GM04503 (cell line): Measurements from ENCODE around the gene ABCE1.

Experiments used
- DNase-seq: peaks from one replicate; pipeline ENCODE4 v3.0.0-alpha.2; 2012; ENCODE audit warnings: low read depth

ABCE1 gene

DNA sequence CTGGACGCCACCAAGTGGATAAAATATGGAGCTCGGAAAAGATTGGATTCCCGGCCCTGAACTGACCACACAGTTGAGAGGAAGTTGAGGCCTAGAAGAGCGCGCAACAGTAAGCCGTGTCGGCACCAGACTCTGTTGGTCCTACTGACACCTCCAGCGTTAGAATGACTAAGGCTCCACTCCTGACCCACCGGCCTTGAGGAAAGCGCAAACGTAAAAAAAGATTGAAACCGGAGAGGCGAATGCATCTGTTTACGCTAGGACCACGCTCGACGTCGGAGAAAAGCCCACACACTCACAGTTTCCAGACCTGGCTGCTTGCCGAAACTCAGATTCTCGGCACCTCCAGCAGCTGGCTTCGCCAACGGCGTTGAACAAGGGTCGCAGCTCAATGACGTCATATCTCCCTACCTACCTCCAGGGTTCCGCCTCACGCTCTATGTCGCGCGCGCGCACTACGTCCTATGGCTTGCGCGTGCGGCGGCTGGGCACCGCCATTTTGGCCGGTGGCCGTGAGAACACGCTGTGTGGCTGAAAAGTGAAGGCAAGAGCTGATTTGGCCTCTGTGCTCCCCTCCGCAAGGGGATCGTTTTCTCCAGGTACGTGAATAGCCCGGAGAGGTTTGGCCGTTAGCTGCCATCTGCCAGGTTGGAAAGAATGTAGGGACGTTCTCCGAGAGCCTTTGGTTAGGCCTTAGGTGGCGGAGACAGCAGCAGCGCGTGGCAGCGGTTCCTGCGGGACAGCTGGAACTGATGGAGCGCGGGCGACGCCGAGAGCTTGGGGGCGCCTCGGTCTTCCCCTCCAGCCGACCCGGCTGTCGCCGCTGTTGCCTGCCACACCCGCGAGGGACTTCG lies at the start of gene ABCE1, which contains the start of gene ANAPC10:
ABCE1 (plus strand) TSS at position 491 of the 854 bp plus-strand sequence. CDS start 6,102 bp downstream, outside the sequence.
ANAPC10 (minus strand) TSS at position 376 of the 854 bp plus-strand sequence. CDS start 2,097 bp downstream, outside the sequence.
- peak; percentile 81 for DNase-seq

DNA sequence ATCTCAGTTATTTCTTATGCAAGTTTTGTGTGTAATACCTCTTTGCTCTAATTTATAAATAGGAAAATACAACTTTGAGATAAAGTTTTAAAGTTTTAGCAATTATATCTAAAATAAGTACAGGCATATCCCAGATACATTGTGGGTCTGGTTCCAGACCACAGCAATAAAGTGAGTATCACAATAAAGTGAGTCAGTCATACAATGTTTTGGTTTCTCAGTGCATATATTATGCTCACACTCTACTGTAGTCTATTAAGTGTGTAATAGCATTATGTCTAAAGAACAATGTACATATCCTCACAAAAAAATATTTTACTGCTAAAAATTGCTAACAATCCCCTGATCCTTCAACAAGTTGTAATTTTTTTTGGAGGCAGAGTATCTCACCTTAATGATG lies 49.3 kb upstream of the ABCE1 start:
- no peak for DNase-seq

DNA sequence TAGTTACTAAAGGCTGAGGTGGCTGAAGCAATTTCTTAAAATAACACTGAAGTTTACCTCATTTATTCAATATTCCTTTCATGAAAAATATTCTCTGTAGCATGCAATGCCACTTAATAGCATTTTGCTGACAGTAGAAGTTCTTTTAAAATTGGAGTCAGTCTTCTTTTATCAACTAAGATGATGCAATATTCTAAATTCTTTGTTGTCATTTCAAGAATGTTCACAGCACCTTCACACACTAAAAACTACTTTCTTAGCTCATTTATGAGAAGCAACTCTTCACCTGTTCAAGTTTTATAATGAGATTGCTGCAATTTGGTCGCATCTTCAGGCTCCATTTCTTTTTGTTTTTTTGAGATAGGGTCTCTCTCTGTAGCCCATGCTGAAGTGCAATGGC lies 48.9 kb upstream of the ABCE1 start:
- DNase-seq = no peak

DNA sequence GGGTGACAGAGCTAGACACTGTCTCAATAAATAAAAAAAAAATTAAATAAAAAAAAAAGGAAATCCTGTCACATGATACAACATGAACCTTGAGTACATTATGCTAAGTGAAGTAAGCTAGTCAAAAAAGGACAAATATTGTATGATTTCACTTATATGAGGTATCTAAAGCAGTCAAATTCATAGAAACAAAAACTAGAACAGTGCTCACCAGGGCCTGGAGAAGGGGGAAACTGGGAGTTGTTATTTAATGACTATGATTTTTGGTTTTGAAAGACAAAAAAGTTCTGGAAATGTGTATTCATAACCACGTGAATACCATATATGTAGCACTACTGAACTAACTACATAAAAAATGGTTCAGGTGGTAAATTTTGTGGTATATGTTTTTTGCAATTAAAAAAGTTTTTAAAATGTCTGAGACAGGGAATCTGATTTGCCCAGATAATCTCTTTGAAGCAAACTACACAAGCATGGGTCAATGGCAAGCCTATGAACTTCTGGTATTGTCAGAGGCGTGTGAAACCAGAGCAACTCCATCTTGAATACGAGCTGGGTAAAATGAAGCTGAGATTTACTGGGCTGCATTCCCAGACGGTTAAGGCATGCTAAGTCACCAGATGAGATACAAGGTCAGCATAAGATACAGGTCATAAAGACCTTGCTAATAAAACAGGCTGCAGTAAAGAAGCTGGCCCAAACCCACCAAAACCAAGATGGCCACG lies 42.4 kb upstream of the ABCE1 start:
- DNase-seq = no peak

DNA sequence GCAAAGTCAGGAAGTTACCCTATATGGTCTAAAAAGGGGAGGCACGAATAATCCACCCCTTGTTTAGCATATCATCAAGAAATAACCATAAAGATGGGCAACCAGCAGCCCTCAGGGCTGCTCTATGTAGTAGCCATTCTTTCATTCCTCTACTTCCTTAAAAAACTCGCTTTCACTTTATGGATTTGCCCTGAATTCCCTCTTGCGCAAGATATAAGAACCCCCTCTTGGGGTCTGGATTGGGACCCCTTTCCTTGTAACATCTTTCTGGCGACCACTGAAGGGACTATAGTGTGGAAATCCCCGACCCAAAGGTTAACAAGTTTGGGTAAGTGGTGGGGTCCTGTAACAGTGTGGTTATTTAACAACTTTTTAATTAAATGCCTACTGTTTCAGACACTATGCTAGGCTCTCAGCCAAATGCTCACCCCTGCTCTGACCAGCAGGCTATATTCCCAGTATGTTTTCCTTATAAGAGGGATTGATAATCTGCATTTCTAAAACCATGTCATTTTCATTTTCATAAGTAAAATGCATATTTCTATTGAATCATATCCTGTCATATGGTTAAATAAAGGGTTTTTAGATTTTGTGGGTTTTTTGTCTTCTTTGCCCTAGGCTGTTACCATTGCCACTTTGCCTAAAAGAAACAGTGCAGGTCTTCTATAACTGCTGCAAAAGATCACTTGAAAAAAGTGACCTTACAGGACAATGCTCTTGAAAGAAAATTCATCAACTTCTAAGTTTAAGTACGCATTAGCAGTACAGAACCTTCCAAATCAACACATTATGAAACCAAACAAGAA lies 41.6 kb upstream of the ABCE1 start:
- no peak for DNase-seq

DNA sequence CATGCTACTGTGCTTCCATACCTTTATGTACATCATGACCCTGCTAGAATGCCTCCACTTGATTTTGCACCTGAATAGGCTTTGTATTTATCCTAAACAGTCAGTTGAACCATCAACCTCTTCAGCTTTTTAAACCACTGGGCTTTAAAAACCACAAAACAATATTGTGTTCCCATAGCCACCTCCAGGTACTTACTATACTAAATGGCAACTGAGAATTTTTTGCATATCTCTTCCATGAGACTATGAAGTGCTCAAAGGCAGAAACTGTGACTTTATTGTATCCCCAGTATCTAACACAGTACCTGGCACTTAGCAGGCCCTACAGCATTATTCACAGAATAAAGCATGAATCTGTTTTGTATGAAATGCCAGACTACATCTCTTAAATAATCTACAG lies 39.9 kb upstream of the ABCE1 start:
- no peak for DNase-seq

DNA sequence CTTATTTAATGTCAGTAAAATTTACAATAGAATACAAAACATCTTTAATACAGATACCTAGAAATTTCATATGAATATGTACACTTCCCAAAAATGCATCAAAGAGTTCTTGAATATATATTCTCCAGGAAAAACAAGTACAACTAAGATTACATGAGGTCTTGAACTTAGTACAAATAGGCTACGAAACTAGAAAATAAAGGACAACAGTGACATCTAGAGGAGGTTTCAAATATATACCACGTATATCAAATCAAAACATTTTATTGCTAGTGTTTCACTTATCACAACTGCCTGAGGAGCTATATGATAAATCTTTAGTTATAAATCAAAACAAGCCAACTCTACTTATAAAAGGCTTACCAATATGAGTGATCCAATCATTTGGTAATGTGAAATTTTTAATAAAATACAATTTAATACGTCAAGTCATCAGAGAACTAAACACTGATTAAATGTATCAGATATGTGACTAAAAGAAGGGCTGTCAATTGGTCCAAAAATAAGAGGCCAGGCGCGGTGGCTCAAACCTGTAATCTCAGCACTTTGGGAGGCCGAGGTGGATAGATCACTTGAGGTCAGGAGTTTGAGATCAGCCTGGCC lies 36.7 kb upstream of the ABCE1 start:
- DNase-seq = no peak

DNA sequence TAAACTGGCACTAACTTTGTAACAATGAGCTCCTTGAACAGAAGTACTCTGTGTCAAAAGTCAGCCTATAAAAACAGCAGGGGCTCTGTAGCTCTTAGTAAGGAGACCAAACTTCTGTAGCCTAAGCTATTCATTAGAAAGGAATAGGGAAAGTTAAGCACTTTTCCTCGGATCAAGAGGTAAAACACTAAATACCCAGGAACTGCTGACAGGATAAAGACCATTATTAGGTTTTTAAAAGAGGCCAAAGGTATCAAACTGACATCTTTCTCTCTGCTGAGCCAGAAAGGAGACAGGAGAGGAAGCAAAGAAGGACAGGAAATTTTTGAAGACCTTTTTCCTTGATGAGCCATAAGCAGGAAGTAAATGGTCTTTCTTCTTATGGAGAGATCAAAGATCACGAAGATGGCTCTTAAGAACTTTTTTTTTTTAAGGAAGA lies 32.0 kb upstream of the ABCE1 start:
- no peak for DNase-seq

DNA sequence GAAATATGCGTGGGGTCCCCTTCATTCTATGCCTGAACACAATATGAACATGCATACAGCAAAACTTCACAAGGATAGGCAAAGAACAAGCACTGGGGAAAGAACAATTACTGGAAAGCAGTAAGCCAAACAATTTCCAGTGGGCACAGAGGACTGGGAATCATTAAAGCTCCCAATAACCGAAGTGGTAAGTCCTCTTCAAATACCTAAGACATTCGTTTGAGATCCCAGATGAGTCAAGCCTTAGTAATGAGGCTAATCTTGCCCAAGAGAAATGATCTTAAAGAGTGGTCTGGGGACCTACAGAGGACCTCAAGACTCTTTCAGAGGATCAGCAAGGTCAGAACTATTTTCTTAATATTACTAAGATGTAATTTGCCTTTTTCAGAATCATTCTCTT lies 28.8 kb upstream of the ABCE1 start:
- DNase-seq = peak; percentile 32

DNA sequence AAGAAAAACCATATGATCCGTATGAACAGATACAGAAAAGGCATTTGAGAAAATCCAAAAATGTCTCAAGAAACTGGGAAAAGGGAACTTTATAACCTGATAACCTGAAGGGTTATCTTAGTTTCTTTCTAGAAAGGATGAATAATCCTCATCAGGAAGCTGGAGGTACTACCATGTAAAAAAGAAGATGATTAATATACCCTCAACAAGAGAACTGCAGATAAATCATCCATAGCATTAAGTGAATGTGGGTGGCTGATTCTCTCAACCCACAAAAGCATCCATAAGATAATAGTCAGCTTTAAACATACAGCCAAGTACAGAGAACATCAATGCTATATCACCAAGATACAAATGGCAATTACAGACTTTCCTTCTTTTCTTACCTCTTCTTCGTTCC lies 26.6 kb upstream of the ABCE1 start:
- DNase-seq = no peak

DNA sequence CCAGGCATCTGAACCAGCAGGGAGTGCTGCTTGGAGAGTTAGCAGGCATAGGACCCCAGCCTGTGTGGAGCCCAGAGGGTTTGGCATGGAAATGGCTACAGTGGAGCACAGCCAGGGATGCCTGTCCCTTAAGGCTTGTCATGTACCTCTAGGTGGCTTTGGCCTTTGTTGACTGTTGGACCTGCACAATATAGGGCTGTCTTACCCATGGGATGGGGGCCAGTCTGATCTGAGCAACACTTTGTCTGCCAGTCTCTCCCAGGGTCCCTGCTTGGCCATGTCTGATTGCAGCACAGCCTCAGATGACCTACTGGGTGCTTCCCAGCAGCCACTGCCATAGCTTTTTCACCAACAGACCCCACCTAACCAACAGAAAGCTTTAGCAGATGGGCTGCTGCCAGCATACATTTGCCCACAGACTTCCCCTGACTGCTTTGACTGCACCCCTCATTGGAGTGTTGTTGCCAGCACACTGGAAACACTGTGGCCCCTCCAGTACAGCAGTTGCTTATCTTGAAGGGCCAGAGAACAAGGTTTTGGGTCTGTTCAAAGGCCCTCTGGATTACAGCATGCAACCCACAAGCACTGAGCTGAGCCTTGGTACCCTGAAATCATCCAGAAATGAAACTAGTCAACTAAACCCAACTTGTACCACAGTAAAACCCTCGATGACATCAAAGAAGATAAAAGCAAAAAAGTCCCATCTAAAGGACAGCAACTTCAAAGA lies 22.2 kb upstream of the ABCE1 start:
- no peak for DNase-seq

DNA sequence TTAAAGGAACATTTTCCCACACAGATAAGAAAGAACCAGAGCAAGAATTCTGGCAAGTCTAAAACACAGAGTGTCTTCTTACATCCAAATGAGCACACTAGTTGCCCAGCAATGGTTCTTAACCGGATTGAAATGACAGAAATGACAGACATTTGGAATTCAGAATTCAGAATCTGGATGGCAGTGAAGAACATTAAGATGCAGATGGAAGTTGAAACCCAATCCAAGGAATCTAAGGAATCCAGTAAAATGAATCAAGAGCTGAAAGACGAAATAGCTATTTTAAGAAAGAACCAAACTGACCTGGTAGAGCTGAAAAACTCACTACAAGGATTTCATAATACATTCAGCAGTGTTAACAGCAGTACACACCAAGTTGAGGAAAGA lies 21.6 kb upstream of the ABCE1 start:
- no peak for DNase-seq

DNA sequence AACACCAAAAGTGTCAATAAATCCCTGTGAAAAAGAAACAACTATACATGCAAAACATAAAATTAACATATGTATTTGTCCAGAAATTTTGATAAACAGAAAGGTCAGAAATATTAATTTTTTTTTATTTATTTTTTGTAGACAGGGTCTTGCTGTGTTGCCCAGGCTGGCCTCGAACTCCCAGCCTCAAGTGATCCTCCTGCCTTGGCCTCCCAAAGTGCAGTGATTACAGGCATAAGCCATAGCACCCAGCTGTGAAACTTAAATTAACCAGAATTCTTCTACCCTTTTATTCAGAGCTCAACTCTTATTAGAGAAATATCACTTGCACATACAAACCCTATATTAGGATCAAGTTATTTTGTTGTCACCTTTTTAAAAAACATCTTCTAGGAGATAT lies 16.4 kb upstream of the ABCE1 start:
- no peak for DNase-seq

DNA sequence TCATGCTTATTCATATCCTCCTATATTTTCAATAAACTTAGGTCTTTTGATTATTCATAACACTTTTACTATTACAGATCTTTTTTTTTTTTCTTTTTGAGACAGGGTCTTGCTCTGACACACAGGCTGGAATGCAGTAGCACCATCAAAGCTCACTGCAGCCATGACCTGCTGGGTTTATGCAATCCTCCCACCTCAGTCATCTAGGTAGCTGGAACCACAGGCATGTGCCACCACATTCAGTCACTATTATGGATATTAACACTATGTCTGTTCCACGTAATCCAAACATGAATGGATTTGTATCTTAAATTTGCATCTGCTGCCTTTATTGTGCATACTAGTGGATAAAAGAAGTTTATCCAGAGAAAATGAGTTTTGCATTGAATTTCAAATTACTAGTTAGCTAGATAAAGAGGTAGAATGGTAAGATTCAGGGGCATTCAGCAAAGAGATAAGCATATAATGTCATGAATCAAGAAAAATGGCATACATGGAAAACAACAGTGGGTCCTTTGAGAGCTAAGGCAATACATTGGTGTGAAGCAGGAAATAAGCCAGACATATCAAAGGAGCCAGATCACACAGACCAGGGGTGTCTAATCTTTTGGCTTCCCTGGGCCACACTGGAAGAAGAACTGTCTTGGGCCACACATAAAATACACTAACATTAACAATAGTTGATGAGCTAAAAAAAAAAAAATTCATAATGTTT lies 14.1 kb upstream of the ABCE1 start:
- DNase-seq = no peak

DNA sequence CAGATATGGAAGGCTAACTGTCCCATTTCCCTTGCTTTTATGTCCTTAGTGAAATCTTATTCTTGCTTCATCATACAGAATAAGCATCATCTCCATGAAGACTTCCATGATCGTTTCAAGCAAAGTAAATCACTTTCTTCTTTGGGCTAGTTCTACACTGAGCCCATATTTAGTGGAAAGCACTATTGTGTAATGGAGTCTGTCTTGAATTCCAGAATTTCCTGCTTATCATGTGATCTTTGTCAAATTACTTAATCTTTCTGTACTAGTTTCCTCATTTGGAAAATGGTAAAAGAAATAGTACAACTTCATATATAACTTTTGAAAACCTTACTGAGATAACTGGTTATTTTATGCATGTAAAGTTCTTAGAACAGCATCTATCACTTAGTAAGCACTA lies 7.7 kb upstream of the ABCE1 start:
- no peak for DNase-seq

DNA sequence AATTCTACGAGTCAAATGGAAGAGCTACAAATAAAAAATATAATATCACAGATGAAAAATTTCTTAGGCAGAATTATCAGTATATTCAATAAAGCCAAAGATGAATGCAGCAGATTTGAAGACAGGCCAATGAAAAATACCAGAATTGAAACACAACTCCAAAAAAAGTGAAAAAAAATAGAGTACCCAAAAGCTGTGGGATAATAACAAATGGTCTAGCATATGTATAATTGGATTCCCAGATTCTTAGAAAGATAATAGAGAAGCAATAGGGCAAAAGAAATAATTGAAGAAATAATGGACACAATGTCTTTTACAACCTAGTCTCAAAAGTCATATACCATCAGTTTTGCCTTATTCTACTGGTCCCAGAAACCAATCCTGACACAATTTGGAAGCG lies 4.5 kb upstream of the ABCE1 start:
- DNase-seq = no peak

DNA sequence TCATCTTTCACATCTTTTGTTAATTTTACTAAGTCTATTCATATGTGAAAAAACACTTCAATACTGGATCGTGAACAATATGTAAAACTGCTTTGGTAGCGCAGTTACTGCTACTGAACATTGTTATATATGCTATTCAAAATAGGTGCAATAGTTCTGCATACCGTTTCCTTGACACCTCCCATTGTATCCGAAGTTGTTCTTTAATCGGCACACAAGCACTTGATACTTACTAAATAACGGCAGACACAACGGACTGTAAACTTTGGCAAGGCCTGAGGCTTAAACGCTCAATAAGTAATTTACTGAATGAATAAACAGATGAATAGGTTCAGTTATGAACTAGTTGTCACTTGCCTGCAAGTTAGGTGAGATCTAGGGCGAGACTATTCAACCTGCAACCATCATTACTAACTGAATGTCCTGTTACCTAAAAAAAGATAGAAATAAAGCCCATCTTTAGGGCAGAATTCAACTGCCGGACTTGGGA lies 735 bp upstream of the ABCE1 start:
- no peak for DNase-seq

DNA sequence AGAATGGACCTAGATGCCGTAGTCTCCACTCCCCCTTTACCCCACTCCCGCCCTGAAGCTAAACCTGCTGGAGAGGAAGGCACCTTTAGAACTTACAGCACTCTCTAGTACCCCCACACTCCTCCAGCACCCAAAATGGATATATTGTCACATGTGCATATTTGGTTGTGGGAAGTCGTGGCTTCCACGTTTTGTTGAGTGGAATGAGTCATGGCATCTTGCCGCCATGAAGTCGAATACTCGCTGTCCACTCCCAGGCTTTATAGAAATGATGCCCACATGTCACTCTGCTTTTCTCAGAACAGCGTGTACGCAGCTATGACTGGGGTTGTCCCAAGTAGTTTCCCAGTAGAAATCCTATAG lies 545 bp downstream of the ABCE1 start:
- DNase-seq = peak; percentile 18

DNA sequence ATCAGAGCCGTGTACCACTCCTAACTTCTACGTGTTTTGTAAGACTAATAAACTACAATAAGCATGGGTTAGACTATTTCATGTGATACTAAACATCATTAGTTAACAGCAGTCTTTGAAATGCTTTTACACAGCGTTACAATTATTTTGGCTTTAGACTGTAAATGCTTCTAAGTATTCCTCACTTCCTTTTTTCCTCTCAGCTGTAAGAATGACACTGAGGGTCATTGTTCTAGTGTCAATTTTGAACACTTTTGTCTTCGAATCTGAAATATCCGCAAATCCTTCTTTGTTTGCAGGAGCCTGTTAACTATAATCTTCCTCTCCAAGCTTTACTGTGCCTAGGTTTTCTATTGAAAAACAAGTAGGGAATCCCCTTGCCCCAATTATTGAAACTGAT lies 1.5 kb downstream of the ABCE1 start:
- no peak for DNase-seq

DNA sequence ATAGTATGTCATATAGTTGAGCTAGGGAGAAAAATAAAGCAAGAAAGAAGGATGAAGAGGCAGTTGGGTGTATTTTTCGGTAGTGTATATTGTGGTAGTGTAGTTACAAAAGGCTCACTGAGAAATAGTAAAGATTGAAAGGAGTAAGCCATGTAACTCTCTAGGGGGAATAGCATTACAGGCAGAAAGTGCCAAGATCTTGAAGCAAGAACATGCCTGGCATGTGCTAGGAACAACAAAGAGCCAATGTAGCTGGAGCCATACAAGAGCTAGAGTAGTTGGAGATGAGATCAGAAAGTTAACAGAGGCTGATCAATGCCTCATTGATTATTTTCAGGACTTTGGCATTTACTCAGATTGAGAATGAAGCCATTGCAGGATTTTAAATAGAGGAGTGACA lies 3.0 kb downstream of the ABCE1 start:
- DNase-seq = no peak

DNA sequence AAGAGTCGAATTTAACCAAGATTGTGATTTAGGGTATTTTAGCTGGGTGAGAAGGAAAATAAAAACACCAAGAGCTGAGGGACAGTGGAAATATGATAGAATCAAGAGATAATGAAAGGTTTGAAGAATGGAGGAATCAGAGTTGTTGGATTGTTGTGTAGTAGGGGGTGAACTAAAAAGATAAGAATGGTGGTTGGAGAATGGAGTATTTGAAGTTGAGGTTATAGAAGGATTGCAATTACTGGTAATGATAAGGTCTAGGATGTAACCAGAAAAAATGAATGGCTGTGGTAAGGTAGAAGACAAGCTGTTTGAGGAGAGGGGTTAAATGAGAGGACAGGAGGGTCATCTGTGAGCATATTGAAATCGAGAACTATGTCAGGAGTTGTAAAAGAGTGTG lies 4.5 kb downstream of the ABCE1 start:
- DNase-seq = no peak
